Lower leg skin (tissue), 3 donors: Measurements from ENCODE around the gene FLT1.

ENCODE experiments used
- CTCF ChIP-seq, 3 donors: fragments of 450-650 bp; IDR thresholded peaks; one replicate each; pipeline ENCODE4 v1.5.1; 2016; ENCODE audit warnings: antibody characterized with exemption in 3 of 3, mild to moderate bottlenecking in 3 of 3, moderate library complexity in 2 of 3
- POLR2A ChIP-seq, 2 donors: fragments of 450-650 bp; IDR thresholded peaks; one replicate each; pipeline ENCODE4 v1.6.1; 2016 to 2017; ENCODE audit warnings: antibody characterized with exemption in 2 of 2, mild to moderate bottlenecking in 1 of 2, moderate library complexity in 1 of 2

DNA sequence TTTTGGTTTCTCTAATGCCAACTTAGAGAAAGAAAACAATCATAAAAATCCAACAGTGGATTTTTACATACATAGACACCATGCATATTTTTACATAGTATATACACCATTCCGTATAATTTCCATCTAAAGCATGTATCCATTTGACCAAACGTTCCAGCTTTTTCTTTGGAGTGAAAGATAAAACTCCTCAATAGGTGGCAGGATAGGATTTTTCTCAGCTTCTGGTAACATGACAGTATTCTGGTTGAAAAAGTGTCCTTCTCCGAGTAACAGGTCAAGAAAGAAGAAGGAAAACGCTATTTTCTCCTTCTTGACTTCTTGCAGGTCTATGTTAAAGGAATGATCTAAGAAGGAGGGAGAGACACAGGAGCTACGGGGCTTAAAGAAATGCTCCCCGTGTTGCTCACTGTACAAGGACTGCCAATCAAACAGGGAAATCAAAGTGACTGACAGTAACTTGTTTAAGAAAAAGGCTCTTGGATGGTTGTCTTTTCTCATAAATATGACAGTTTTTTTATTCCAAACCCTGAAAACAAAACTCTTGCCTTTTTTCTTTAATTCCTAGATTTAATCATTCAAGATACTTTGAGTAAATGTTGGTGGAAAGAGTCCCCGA, 11.5 kb downstream of the FLT1 start:
- TF ChIP-seq CTCF (IDR thresholded peaks at IDR 0.05) (no peak), POLR2A (IDR thresholded peaks at IDR 0.05) (no peak)
